GM12878 (cell line): Measurements from ENCODE around the gene PACSIN3. TPM values are rescaled to one million over a fixed set of nuclear protein-coding genes. Genes with fewer than 3 reads are reported as not detected.

Experiments
- ATAC-seq: fragments of 200-7000 bp; cut with Tn5 transposase; 3 replicates; pipeline ENCODE4 v1.9.1; 2020; ENCODE audit warnings: mild to moderate bottlenecking, moderate library complexity
- BruUV-seq: library from RNA; stranded (reverse); fragments of 400-500 nt; replicated peaks from 2 replicates; lab custom pipeline; 2021; lab: Mats Ljungman, UMichigan
- CTCF ChIA-PET: fragments of 300-600 bp; sonication (Branson Sonifier 250); formaldehyde crosslinking; extraction: SDS; loops from one replicate; lab custom pipeline; 2021; ENCODE audit warnings: inconsistent platforms; lab: Yijun Ruan, JAX
- POLR2A ChIA-PET: fragments of 350-600 bp; formaldehyde crosslinking; extraction: SDS; loops from one replicate; lab custom pipeline; 2021; ENCODE audit warnings: inconsistent platforms; lab: Charles Lee
- RAD21 ChIA-PET: fragments of 300-600 bp; sonication (Branson Sonifier 250); formaldehyde crosslinking; loops from one replicate; lab custom pipeline; 2023; ENCODE audit warnings: antibody characterized with exemption; ENCODE audit not compliant: unreplicated experiment; lab: Charles Lee
- SMC1A ChIA-PET: fragments of 300-600 bp; sonication (Branson Sonifier 250); formaldehyde crosslinking; loops from one replicate; lab custom pipeline; 2023; ENCODE audit not compliant: unreplicated experiment, uncharacterized antibody; lab: Charles Lee
- DNase-seq: peaks from one replicate; pipeline ENCODE4 v3.0.0-alpha.2; 2011; ENCODE audit warnings: low read depth, low spot score
- FAIRE-seq: peaks from 3 replicates; lab custom pipeline; 2011; peaks lifted over from hg19 to GRCh38; lab: Jason Lieb, UNC
- H2AFZ ChIP-seq: 2 replicates; pipeline ENCODE4 v1.6.0; 2011; ENCODE audit warnings: low read depth, low read length, control low read depth; ENCODE audit not compliant: control insufficient read depth
- H3K27ac ChIP-seq: 2 replicates; pipeline ENCODE4 v1.5.1; 2011; ENCODE audit warnings: control low read depth; ENCODE audit not compliant: control insufficient read depth, insufficient read depth
- H3K27me3 ChIP-seq, 2 experiments: replicated peaks in 1 of 2; 2 replicates each; pipeline versions ENCODE4 v1.6.0 to v1.6.1; 2011; ENCODE audit warnings: low read length in 1 of 2; ENCODE audit not compliant: control insufficient read depth in 2 of 2, insufficient read depth in 2 of 2
- H3K36me3 ChIP-seq, 2 experiments: 2 replicates each; pipeline ENCODE4 v1.5.1; 2011; ENCODE audit warnings: low read length in 1 of 2; ENCODE audit not compliant: control insufficient read depth in 2 of 2, insufficient read depth in 2 of 2
- H3K4me1 ChIP-seq: 2 replicates; pipeline ENCODE4 v1.6.1; 2011; ENCODE audit warnings: mild to moderate bottlenecking, low read length, moderate library complexity, mixed read lengths; ENCODE audit not compliant: control insufficient read depth, insufficient read depth
- H3K4me2 ChIP-seq: 2 replicates; pipeline ENCODE4 v1.6.0; 2011; ENCODE audit warnings: control low read depth; ENCODE audit not compliant: control insufficient read depth, insufficient read depth
- H3K4me3 ChIP-seq: fragments of 200-600 bp; sonication (generic); 2 replicates; pipeline ENCODE4 v1.5.1; 2016
- H3K79me2 ChIP-seq: 2 replicates; pipeline ENCODE4 v1.6.0; 2011; ENCODE audit warnings: low read length; ENCODE audit not compliant: control insufficient read depth, insufficient read depth
- H3K9ac ChIP-seq: 2 replicates; pipeline ENCODE4 v1.8.0; 2011; ENCODE audit warnings: low read length, control low read depth, mixed read lengths; ENCODE audit not compliant: control insufficient read depth, insufficient read depth
- H3K9me3 ChIP-seq: replicated peaks from 3 replicates; pipeline ENCODE4 v1.5.1; 2011; ENCODE audit warnings: mild to moderate bottlenecking, low read length; ENCODE audit not compliant: control insufficient read depth, insufficient read depth
- H4K20me1 ChIP-seq: 2 replicates; pipeline ENCODE4 v1.6.0; 2011; ENCODE audit not compliant: control insufficient read depth, insufficient read depth
- MLLT1 ChIP-seq: fragments of 450-650 bp; IDR thresholded peaks from 2 replicates; pipeline ENCODE4 v1.6.1; 2016; ENCODE audit warnings: mild to moderate bottlenecking
- NBN ChIP-seq: fragments of 450-650 bp; IDR thresholded peaks from 2 replicates; pipeline ENCODE4 v1.6.1; 2016
- REST ChIP-seq: IDR thresholded peaks from 2 replicates; pipeline ENCODE4 v1.6.1; 2012; ENCODE audit warnings: mild to moderate bottlenecking, low read depth, low read length
- SREBF1 ChIP-seq: IDR thresholded peaks from 2 replicates; pipeline ENCODE4 v1.6.1; 2012; ENCODE audit warnings: mild to moderate bottlenecking, low read length
- WRNIP1 ChIP-seq: IDR thresholded peaks from 2 replicates; pipeline ENCODE4 v1.6.1; 2011; ENCODE audit warnings: low read depth, low read length, improper control_type of control experiment, borderline replicate concordance
- ZBTB11 ChIP-seq: fragments of 450-650 bp; formaldehyde crosslinking; IDR thresholded peaks from 2 replicates; pipeline ENCODE4 v1.5.0; 2022; ENCODE audit warnings: mild to moderate bottlenecking, missing genetic modification characterization
- WGBS: methylation state at CpG from one replicate; pipeline ENCODE4 v1.1.6; 2016; ENCODE audit warnings: low lambda C conversion rate; ENCODE audit not compliant: insufficient replicate concordance, insufficient coverage; ENCODE audit errors: missing lambda C conversion rate; 5-methylcytosine and 5-hydroxymethylcytosine counted together
- in situ Hi-C: fragments of 300-500 bp; cut with MboI; formaldehyde crosslinking; loops from 9 replicates; pipeline ENCODE4 v1.14.3; 2018; ENCODE audit warnings: mixed read lengths
- intact Hi-C: fragments of 100-400 bp; cut with micrococcal nuclease; formaldehyde crosslinking; loops from one replicate; pipeline ENCODE4 v1.14.2; 2022; ENCODE audit not compliant: unreplicated experiment
- polyA plus RNA-seq, 11 experiments: library from polyadenylated mRNA; depleted of rRNA in 4 of 11; unstranded in 6 of 11; stranded (reverse) in 5 of 11; fragments of >200 nt; fragmentation: Nextera tagmentation in 4 of 11; fragmentation: Illumina TruSeq in 1 of 11; extraction: Ambion mirVana in 4 of 11; extraction: Trizol in 1 of 11; gene quantifications; 1 replicate in 1 of 11; 2 replicates in 10 of 11; pipeline versions ENCODE4 v1.2.1 to v1.2.3, GENCODE V29; 2011 to 2016; ENCODE audit warnings: inconsistent platforms in 2 of 11, missing spikeins in 2 of 11, low read depth in 1 of 11
- total RNA-seq, 4 experiments: library from RNA; depleted of rRNA in 3 of 4; stranded (reverse); fragments of >200 nt in 3 of 4; fragmentation: Illumina TruSeq in 1 of 4; extraction: Trizol in 1 of 4; gene quantifications; 2 replicates each; pipeline versions ENCODE4 v1.2.1 to v1.2.3, GENCODE V29; 2013 to 2021
- TF ChIP-seq, protein P1 (sequence below): IDR thresholded peaks from 2 replicates; pipeline ENCODE4 v1.6.1; 2011; ENCODE audit warnings: borderline replicate concordance, low read depth, mild to moderate bottlenecking, moderate library complexity, low read length; ENCODE audit not compliant: insufficient read depth, poor library complexity, severe bottlenecking
- TF ChIP-seq, protein P2 (sequence below): fragments of 450-650 bp; formaldehyde crosslinking; IDR thresholded peaks from 2 replicates; pipeline ENCODE4 v1.4.0; 2020; ENCODE audit warnings: mild to moderate bottlenecking, moderate library complexity

The PACSIN3 gene
- total and polyA plus RNA-seq, 10 of the 15 experiments (the other 5 are each of a cell fraction or from before 2014, with no cell fraction given), result 0.05 to 0.82 (median 0.22) TPM; not detected in 1

- Histone ChIP-seq H3K4me3 (no peak overlapping the region), H3K4me2 (no peak overlapping the region), H3K27ac (no peak overlapping the region), H3K36me3 (no peaks in the 10 kb centered on the region), H4K20me1 (no peaks in the 10 kb centered on the region), H2AFZ (no peak overlapping the region), H3K27me3 (peaks cover 0 to 13% of the 10 kb centered on the region in 2 experiments; a peak in 3 of 4 replicates), H3K9me3 (no peaks in the 10 kb centered on the region), H3K9ac (no peak overlapping the region), H3K79me2 (no peaks in the 10 kb centered on the region), H3K4me1 (peaks cover 11% of the 10 kb centered on the region)
- no TSS peak for BruUV-seq
- ChIA-PET RAD21 (no interaction called here), POLR2A (interaction anchor here (0.6 kb wide), 2 partner anchors 10 to 147 kb away, joined by 3 to 5 read pairs; no protein-coding TSS in a partner anchor), SMC1A (no interaction called here), CTCF (interaction anchor here (3.1 kb wide), 2 partner anchors 10 to 70 kb away, joined by 15 to 17 read pairs; no protein-coding TSS in a partner anchor)
- in situ Hi-C loops (no loop called here), intact Hi-C loops (no loop called here)
- FAIRE-seq (peak; percentile 27), ATAC-seq (no peak), DNase-seq (no peak)
- 64% methylated on average over 11 of the region's 11 CpGs for WGBS
- TF ChIP-seq, protein P1, sequence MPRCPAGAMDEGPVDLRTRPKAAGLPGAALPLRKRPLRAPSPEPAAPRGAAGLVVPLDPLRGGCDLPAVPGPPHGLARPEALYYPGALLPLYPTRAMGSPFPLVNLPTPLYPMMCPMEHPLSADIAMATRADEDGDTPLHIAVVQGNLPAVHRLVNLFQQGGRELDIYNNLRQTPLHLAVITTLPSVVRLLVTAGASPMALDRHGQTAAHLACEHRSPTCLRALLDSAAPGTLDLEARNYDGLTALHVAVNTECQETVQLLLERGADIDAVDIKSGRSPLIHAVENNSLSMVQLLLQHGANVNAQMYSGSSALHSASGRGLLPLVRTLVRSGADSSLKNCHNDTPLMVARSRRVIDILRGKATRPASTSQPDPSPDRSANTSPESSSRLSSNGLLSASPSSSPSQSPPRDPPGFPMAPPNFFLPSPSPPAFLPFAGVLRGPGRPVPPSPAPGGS, result no peak
- TF ChIP-seq ZBTB11 (CRISPR knock-in tag), result no peak
- no peak for TF ChIP-seq WRNIP1
- no peak for TF ChIP-seq MLLT1
- TF ChIP-seq, protein P2, sequence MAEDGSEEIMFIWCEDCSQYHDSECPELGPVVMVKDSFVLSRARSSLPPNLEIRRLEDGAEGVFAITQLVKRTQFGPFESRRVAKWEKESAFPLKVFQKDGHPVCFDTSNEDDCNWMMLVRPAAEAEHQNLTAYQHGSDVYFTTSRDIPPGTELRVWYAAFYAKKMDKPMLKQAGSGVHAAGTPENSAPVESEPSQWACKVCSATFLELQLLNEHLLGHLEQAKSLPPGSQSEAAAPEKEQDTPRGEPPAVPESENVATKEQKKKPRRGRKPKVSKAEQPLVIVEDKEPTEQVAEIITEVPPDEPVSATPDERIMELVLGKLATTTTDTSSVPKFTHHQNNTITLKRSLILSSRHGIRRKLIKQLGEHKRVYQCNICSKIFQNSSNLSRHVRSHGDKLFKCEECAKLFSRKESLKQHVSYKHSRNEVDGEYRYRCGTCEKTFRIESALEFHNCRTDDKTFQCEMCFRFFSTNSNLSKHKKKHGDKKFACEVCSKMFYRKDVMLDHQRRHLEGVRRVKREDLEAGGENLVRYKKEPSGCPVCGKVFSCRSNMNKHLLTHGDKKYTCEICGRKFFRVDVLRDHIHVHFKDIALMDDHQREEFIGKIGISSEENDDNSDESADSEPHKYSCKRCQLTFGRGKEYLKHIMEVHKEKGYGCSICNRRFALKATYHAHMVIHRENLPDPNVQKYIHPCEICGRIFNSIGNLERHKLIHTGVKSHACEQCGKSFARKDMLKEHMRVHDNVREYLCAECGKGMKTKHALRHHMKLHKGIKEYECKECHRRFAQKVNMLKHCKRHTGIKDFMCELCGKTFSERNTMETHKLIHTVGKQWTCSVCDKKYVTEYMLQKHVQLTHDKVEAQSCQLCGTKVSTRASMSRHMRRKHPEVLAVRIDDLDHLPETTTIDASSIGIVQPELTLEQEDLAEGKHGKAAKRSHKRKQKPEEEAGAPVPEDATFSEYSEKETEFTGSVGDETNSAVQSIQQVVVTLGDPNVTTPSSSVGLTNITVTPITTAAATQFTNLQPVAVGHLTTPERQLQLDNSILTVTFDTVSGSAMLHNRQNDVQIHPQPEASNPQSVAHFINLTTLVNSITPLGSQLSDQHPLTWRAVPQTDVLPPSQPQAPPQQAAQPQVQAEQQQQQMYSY (CRISPR knock-in tag), result no peak
- no peak for TF ChIP-seq SREBF1
- TF ChIP-seq REST, result no peak
- no peak for TF ChIP-seq NBN
Observed at GRCh38 chr11:47189100-47189834, 3.0 kb upstream of the PACSIN3 start.
